MM.1S (cell line): ENCODE results near the gene NR2E3.

ENCODE experiments used
- DNase-seq: peaks from one replicate; pipeline ENCODE4 v3.0.0-alpha.2; 2015
- H2AFZ ChIP-seq: fragments of 300-600 bp; sonication (generic); 2 replicates; pipeline ENCODE4 v1.6.0; 2016; ENCODE audit warnings: antibody characterized with exemption, low read length
- H3F3A ChIP-seq: fragments of 300-600 bp; sonication (generic); 2 replicates; pipeline ENCODE4 v1.6.1; 2016; ENCODE audit warnings: mild to moderate bottlenecking, antibody characterized with exemption, low read length, moderate library complexity, mixed read lengths; ENCODE audit not compliant: insufficient read depth
- H3K27ac ChIP-seq: fragments of 300-600 bp; sonication (generic); 2 replicates; pipeline ENCODE4 v1.5.1; 2016; ENCODE audit warnings: mild to moderate bottlenecking, low read length
- H3K27me3 ChIP-seq: fragments of 300-600 bp; sonication (generic); replicated peaks from 2 replicates; pipeline ENCODE4 v1.6.0; 2016; ENCODE audit warnings: low read length; ENCODE audit not compliant: insufficient read depth
- H3K36me3 ChIP-seq: fragments of 300-600 bp; sonication (generic); replicated peaks from 2 replicates; pipeline ENCODE4 v1.6.1; 2016; ENCODE audit warnings: mild to moderate bottlenecking, low read length, mixed read lengths; ENCODE audit not compliant: insufficient read depth
- H3K4me1 ChIP-seq: fragments of 300-600 bp; sonication (generic); 2 replicates; pipeline ENCODE4 v1.6.1; 2016; ENCODE audit warnings: low read length, mixed read lengths
- H3K4me2 ChIP-seq: fragments of 300-600 bp; sonication (generic); 2 replicates; pipeline ENCODE4 v1.6.0; 2016; ENCODE audit warnings: low read depth, low read length
- H3K4me3 ChIP-seq: fragments of 300-600 bp; sonication (generic); 2 replicates; pipeline ENCODE4 v1.5.1; 2016; ENCODE audit warnings: low read length, mixed read lengths
- H3K79me2 ChIP-seq: fragments of 300-600 bp; sonication (generic); 2 replicates; pipeline ENCODE4 v1.6.1; 2016; ENCODE audit warnings: mixed run types, low read length, mixed read lengths
- H3K9ac ChIP-seq: fragments of 300-600 bp; sonication (generic); 2 replicates; pipeline ENCODE4 v1.6.1; 2016; ENCODE audit warnings: low read length, mixed read lengths
- H3K9me2 ChIP-seq: fragments of 300-600 bp; sonication (generic); replicated peaks from 2 replicates; pipeline ENCODE4 v1.6.1; 2016; ENCODE audit warnings: mild to moderate bottlenecking, low read length, mixed read lengths; ENCODE audit not compliant: insufficient read depth
- H3K9me3 ChIP-seq: fragments of 300-600 bp; sonication (generic); replicated peaks from 2 replicates; pipeline ENCODE4 v1.6.1; 2016; ENCODE audit warnings: mild to moderate bottlenecking, low read length, mixed read lengths; ENCODE audit not compliant: insufficient read depth
- H4K20me1 ChIP-seq: fragments of 300-600 bp; sonication (generic); 2 replicates; pipeline ENCODE4 v1.6.1; 2016; ENCODE audit warnings: mild to moderate bottlenecking, low read length, moderate library complexity, mixed read lengths; ENCODE audit not compliant: insufficient read depth
- EZH2 ChIP-seq: fragments of 300-600 bp; sonication (generic); optimal IDR thresholded peaks from 2 replicates; pipeline ENCODE3; 2017; ENCODE audit warnings: low read depth, mild to moderate bottlenecking, antibody characterized with exemption, low read length, mixed read lengths
- EZH2phosphoT487 ChIP-seq: fragments of 300-600 bp; sonication (generic); IDR thresholded peaks from 2 replicates; pipeline ENCODE4 v1.6.1; 2018; ENCODE audit warnings: antibody characterized with exemption, low read length
- TF ChIP-seq, protein P1 (sequence below): fragments of 300-600 bp; sonication (generic); IDR thresholded peaks from 2 replicates; pipeline ENCODE4 v1.5.1; 2016; ENCODE audit warnings: antibody characterized with exemption, low read length, mixed read lengths

The NR2E3 gene

DNA sequence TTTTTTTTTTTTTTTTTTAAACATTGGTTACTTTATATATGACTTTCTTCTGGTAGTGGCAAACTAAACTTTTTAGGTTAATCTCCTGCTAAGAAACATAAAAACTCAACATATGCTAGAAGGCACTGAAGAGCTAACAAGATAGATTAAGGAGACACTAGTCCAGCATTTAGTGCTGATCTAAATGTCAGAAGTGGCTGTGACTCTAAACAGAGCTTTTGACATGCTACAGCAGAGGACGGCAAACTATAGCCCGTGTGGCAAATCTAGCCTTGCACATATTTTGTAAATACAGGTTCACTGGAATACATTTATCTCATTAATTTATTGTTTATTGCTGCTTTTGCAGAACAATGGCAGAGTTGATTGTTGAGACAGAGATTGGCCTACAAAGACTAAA, 20.6 kb downstream of the NR2E3 start:
- TF ChIP-seq EZH2 (no peak), EZH2phosphoT487 (no peak)
- TF ChIP-seq, protein P1, sequence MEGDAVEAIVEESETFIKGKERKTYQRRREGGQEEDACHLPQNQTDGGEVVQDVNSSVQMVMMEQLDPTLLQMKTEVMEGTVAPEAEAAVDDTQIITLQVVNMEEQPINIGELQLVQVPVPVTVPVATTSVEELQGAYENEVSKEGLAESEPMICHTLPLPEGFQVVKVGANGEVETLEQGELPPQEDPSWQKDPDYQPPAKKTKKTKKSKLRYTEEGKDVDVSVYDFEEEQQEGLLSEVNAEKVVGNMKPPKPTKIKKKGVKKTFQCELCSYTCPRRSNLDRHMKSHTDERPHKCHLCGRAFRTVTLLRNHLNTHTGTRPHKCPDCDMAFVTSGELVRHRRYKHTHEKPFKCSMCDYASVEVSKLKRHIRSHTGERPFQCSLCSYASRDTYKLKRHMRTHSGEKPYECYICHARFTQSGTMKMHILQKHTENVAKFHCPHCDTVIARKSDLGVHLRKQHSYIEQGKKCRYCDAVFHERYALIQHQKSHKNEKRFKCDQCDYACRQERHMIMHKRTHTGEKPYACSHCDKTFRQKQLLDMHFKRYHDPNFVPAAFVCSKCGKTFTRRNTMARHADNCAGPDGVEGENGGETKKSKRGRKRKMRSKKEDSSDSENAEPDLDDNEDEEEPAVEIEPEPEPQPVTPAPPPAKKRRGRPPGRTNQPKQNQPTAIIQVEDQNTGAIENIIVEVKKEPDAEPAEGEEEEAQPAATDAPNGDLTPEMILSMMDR = no peak
- Histone ChIP-seq H3F3A (no peaks in the 10 kb centered on the region), H4K20me1 (no peaks in the 10 kb centered on the region), H3K4me1 (no peaks in the 10 kb centered on the region), H3K36me3 (no peaks in the 10 kb centered on the region), H2AFZ (no peak overlapping the region), H3K4me3 (no peak overlapping the region), H3K9me3 (no peaks in the 10 kb centered on the region), H3K79me2 (no peaks in the 10 kb centered on the region), H3K27ac (no peak overlapping the region), H3K4me2 (no peak overlapping the region), H3K9ac (no peak overlapping the region), H3K27me3 (no peaks in the 10 kb centered on the region), H3K9me2 (no peaks in the 10 kb centered on the region)
- no peak for DNase-seq

DNA sequence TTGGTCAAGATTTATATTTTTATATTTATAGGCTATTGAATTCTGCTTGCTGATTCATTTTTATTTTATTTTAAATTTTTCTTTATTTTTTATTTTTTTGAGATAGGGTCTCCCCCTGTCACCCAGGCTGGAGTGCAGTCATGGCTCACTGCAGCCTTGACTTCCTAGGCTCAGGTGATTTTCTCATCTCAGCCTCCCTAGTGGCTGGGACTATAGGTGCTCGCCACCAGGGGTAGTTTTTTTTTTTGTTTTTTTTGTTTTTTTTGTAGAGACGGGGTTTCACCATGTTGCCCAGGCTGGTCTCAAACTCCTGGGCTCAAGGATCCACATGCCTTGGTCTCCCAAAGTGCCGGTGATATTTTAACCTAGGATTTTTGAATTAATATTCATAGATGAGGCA, 31.2 kb downstream of the NR2E3 start:
- Histone ChIP-seq H4K20me1 (no peaks in the 10 kb centered on the region), H3K9me3 (no peaks in the 10 kb centered on the region), H3K4me2 (no peak overlapping the region), H3K36me3 (no peaks in the 10 kb centered on the region), H3K27me3 (no peaks in the 10 kb centered on the region), H3K79me2 (no peaks in the 10 kb centered on the region), H3K4me1 (no peaks in the 10 kb centered on the region), H3K9ac (no peak overlapping the region), H3K4me3 (no peak overlapping the region), H3F3A (no peaks in the 10 kb centered on the region), H2AFZ (no peak overlapping the region), H3K9me2 (no peaks in the 10 kb centered on the region), H3K27ac (no peak overlapping the region)
- no peak for TF ChIP-seq EZH2
- TF ChIP-seq, protein P1 = no peak
- no peak for TF ChIP-seq EZH2phosphoT487
- DNase-seq = no peak

- DNase-seq = no peak
- Histone ChIP-seq H3K27me3 (no peaks in the 10 kb centered on the region), H3K4me3 (no peak overlapping the region), H3K9me2 (no peaks in the 10 kb centered on the region), H3K27ac (no peak overlapping the region), H3K79me2 (no peaks in the 10 kb centered on the region), H2AFZ (no peak overlapping the region), H3K9me3 (no peaks in the 10 kb centered on the region), H3K9ac (no peak overlapping the region), H3K4me1 (no peaks in the 10 kb centered on the region), H3F3A (no peaks in the 10 kb centered on the region), H3K4me2 (no peak overlapping the region), H4K20me1 (no peaks in the 10 kb centered on the region), H3K36me3 (no peaks in the 10 kb centered on the region)
- TF ChIP-seq EZH2phosphoT487 (no peak), EZH2 (no peak)
- TF ChIP-seq, protein P1 = no peak
Measured at GRCh38 chr15:71844916-71845315, 34.6 kb downstream of the NR2E3 start.
